OCI-LY3 (cell line): ENCODE data around the gene SLC25A21.

ENCODE experiments used
- CTCF ChIP-seq: fragments of 200-600, 300-600 bp; sonication (generic); IDR thresholded peaks from 2 replicates; pipeline ENCODE4 v1.5.1; 2014; ENCODE audit warnings: antibody characterized with exemption, low read length, low read depth
- EZH2phosphoT487 ChIP-seq: fragments of 200-600 bp; shearing (Covaris generic); IDR thresholded peaks from 2 replicates; pipeline ENCODE4 v1.6.1; 2018; ENCODE audit warnings: antibody characterized with exemption, mixed run types, low read depth

- TF ChIP-seq CTCF = no peak
- no peak for TF ChIP-seq EZH2phosphoT487
Observed at GRCh38 chr14:36843410-36843809, 329.0 kb downstream of the SLC25A21 start.
